HG02763 (cell line): ENCODE results near the gene IL17RD.
A peak's percentile ranks its signal among the peaks of the same experiment; 100 is the strongest.

Experiments
- ATAC-seq: cut with Tn5 transposase; IDR thresholded peaks from one replicate; pipeline ENCODE4 v1.9.1; 2021; ENCODE audit warnings: mild to moderate bottlenecking, moderate library complexity; ENCODE audit not compliant: unreplicated experiment

Gene IL17RD

GRCh38 chr3:57164657-57165573, at the start of gene IL17RD:
IL17RD (minus strand) TSS chr3:57165353; CDS start chr3:57165286, 67 bp downstream.
- ATAC-seq: no peak

GRCh38 chr3:57206423-57206822, 41.3 kb upstream of the IL17RD start:
- no peak for ATAC-seq

- ATAC-seq: no peak
Observed at GRCh38 chr3:57199895-57200297, 34.7 kb upstream of the IL17RD start, which contains the start of gene HESX1. HESX1 (minus strand) TSS chr3:57199978; CDS start chr3:57199918, 60 bp downstream.

GRCh38 chr3:57194641-57195040, 29.5 kb upstream of the IL17RD start:
- ATAC-seq: no peak

- no peak for ATAC-seq
Observed at GRCh38 chr3:57192028-57192427, 26.9 kb upstream of the IL17RD start.

GRCh38 chr3:57184526-57184925, 19.4 kb upstream of the IL17RD start:
- ATAC-seq: no peak

GRCh38 chr3:57179580-57180410, 14.6 kb upstream of the IL17RD start:
- ATAC-seq: no peak

GRCh38 chr3:57176045-57176444, 10.9 kb upstream of the IL17RD start:
- no peak for ATAC-seq

GRCh38 chr3:57173687-57174086, 8.5 kb upstream of the IL17RD start:
- no peak for ATAC-seq

GRCh38 chr3:57170946-57171345, 5.8 kb upstream of the IL17RD start:
- no peak for ATAC-seq

- peak; percentile 64 for ATAC-seq
Observed at GRCh38 chr3:57169872-57170623, 4.9 kb upstream of the IL17RD start.

GRCh38 chr3:57169108-57169507, 4.0 kb upstream of the IL17RD start:
- ATAC-seq: no peak

GRCh38 chr3:57168151-57168550, 3.0 kb upstream of the IL17RD start:
- ATAC-seq: no peak

GRCh38 chr3:57166660-57167059, 1.5 kb upstream of the IL17RD start:
- ATAC-seq: no peak

- no peak for ATAC-seq
Observed at GRCh38 chr3:57165641-57166040, 488 bp upstream of the IL17RD start.

- ATAC-seq: no peak
Observed at GRCh38 chr3:57164217-57164656, 916 bp downstream of the IL17RD start.

- no peak for ATAC-seq
Observed at GRCh38 chr3:57163751-57164150, 1.4 kb downstream of the IL17RD start.

- no peak for ATAC-seq
Observed at GRCh38 chr3:57161915-57162314, 3.2 kb downstream of the IL17RD start.

GRCh38 chr3:57160765-57161538, 4.2 kb downstream of the IL17RD start:
- no peak for ATAC-seq
